CD4-positive, alpha-beta T cell treated with Interleukin-12 subunit alpha and Interleukin-12 subunit beta, for 1 hour (primary cell): Measurements from ENCODE around the gene ADAMTS15.

ENCODE experiments used
- DNase-seq: peaks from one replicate; pipeline ENCODE4 v3.0.0-alpha.2; 2020

ADAMTS15 gene

DNA sequence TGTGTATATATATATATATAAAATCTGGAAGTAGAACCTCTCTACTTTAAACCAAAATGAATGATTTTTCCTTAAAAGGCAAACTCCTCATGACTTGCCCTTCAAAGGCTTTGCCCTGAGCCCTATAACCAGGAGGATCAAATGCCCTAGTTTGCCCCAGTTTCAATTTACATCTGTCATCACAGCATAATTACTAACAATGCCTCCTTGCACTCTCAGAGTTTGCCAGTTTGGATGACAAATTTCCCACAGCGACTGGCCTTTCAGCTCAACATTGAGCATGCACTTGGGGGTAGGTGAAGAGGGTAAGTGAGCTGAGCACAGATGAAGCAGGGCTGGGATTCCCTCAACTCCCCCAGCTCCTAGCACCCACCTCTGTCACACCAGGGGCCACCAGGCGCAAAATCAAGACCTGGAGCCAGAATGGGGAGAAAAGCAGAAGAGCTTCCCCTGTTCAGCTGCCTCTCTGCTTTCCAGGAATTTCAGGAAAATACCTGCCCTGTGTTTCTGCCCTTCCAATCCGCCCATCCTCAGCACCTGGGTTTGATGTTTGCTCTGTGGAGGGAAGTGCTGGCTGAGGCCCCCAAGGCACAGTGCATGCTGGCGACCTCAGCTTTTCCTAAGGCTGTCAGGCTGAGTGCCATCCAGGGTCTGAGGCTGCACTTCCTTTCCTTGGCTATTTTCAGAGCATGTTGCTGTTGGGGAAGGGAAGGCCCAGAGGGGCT is 67.5 kb downstream of the ADAMTS15 start:
- no peak for DNase-seq

DNA sequence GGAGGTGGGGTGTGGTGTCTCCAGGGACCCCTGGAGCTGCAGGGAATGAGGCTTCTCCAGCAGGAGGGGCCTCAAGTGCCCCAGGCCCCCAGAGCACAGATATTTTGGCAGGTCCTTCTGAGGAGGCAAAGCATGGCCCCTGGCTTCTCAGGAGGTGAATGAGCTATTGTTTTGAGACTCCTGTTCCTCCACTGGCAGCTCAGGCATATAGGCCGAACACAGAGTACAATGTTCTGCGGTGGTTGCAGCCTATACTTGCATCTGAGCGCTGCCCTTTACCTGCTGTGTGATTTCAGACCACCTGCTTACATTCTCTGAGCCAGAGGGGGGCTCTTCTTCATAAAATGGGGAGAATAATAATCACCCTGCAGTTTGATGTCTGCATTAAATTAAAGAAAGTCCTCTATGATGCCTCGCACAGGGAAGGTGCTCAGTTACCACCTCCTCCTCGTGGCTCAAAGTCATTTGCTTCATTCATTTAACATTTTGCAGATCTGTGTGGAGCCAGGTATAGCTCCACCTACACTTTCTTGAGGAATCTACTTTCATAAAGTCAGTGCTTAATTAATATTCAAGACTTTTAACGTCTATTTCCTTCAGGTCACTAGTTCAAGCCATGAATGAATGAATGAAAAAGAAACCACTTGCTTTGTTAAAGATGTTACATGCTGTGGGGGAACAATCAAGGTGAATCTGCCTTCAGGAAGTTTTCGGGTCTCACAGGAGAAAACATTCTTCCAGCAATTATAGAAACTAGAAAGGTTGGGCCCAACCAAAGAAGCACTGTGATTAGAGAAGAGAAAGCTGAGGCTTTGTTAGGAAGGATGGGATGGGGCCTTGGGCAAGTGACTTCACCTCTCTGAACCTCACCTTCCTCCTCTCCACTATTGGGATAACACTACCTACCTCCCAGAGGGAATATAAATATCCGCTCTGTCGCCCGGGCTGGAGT is 68.4 kb downstream of the ADAMTS15 start:
- DNase-seq = no peak

DNA sequence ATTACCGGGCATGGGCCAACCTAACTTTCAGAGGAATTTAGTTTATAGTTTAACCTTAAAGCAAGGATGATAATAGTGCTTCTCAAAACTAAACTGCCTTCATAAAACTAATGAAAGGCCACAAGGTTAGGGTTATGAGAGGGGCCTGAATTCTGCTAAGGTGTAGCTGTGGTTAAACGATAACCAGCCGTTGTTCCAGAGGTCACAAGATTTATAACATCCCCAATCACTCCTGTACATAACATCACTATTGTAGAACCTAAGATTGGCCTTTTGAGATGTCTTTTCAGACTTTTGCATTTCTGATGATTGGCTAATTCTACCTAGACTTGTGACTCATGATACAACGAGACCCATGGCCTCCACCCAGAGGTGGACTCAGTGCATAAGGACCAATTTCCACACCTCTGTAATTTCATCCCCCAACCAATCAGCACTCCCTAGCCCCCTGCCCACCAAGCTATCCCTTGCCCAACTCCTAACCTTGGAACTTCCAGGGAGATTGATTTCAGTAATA is 69.8 kb downstream of the ADAMTS15 start:
- no peak for DNase-seq

DNA sequence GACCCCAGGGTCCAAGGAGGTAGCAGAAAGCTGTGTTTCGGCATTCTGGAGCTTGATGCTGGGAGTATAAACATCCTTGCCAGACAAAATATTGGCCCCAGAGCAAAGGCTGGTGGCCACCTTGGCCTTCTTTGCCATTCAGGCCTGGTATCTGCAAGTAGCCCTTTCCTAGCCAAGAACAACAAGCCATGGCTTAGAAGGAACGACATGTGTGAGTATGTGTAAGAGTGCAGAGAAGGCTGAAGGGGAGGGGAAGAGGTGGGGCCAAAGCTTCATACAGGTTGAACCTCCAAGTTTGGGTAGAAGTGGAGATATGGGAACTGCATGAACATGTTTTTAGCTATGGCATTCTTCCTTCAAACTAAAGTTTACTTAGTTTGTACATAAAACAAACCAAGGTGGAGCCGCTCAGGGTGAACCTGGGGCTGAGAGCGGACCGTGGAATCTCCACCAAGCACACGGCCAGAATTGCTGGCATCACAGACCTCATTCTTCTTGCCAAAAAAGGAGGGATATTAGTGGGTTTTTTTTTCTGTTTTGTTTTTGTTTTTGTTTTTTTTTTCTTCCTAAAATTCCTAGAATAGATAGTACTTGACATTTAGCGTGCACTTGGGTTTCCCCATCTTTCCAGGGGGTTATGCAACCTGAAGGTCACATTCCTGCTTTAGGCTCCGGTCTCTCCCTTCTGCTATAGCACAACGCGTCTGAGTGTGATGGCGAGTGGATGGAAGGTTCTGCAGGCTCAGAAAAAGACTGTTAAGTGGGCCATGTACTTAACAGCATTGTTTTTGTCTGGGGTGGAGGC is 70.9 kb downstream of the ADAMTS15 start:
- DNase-seq = no peak

DNA sequence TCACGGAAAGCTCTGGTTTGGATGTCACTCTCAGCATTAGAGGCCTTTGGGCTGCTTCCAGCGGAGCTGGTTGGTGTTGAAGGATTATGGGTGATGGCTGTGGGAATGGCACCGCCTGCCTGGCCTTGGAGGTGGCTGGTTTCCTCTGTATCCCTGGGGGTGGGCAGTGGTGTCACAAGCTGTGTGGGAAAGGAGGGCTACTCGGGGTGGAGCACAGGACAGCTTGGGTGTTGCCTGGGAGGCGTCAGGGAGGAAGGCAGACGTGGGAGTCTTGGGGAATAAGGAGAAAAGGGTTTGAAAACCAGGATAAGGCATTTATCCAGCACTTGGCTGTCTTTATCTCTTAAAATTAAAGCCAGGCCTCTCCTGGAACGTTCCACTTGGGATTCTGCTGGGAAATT is 71.8 kb downstream of the ADAMTS15 start:
- no peak for DNase-seq

DNA sequence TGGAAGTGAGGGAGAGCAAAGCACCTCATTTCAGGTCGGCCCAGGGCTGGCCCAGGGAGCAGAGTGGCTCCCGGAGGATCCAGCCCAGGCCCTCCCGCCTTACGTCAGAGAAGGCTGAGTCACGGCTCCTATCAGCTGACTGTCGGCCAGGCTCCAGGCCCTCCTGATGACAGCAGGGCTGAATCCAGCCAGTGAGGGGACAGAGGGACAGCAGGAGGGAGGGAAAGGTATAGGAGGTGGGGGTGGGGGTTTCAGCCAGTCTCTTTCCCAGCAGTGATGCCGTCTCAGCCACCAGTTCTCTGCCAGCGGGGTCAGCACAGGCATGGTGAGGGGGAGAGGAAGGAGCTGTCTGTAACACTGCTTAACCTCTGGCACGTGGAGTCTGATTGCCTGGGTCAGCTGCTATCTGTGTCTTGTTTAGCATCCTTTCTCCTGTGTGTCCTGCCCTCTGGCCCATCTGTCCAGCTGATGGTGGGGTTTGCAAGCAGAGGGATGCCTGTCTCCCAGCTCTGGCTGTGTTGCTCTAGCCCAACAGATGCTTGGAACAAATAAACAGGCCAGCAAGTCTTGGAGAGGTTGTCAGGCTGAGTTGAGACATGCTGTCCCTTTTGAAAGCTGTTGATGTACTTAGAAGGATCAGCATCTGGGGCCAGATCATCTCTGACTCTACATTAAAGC is 74.0 kb downstream of the ADAMTS15 start:
- DNase-seq = no peak

DNA sequence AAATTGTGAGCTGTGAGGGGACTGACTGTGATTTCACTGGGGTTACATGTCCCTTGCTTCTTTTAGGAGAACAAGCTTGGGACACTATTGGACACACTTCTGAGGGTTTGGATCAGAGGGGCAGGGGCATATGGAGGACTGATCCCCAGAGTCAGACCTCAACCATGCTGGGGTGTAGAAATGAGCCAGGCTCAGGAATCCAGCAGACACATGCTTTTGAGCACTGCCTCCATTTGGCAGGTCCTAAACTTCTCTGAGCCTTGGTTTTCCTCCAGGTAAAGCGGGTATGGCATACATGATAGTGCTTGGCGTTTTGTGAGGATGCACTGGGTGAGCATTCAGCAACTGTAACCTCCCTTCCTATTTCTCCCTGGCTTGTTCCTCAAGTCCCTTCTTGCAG is 74.7 kb downstream of the ADAMTS15 start:
- no peak for DNase-seq

DNA sequence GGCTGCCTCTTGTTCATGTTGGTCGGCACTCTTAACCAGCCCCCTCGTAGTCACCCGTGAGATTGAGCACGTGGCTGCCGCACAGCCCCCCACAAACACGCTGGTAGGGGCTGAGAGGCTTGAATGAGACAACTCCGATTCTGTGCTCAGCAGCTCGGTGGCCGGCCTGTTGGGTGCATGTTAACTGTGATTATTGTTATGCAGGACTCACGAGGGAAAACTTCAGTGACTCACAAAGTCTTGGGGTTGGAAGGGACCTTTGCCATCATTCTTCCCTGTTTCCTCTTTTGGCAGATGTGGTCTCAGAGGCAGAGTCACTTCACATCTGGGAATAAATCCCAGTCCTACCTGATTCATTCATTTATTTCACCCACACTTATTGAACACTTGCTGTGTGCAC is 75.2 kb downstream of the ADAMTS15 start:
- DNase-seq = no peak

DNA sequence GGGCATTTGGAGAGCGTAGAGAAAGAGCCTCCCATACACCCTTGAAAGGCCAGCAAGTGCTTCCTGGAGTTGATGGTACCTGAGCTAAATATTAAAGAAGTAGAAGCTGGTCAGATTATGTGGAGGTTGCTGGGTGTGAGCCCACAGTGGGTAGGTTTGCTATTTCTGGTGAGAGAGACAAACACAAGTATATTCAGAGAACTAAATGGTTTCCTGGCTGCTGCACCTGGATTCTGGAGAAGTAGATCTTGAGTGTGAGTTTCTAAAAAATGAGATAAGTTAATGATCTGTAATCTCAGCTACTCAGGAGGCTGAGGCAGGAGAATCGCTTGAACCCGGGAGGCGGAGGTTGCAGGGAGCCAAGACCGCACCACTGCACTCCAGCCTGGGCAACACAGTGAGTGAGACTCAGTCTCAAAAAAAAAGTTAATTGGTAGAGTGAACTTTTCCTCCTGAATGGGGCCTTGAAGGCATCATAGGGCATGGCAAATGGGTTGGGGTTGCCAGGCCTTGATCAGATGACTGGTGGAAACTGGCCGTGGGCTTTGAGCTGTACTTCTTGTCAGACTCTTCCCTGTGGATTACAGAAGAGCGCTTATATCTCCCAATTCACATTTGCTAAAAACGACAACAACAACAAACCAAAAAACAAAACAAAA is 75.8 kb downstream of the ADAMTS15 start:
- DNase-seq = no peak

DNA sequence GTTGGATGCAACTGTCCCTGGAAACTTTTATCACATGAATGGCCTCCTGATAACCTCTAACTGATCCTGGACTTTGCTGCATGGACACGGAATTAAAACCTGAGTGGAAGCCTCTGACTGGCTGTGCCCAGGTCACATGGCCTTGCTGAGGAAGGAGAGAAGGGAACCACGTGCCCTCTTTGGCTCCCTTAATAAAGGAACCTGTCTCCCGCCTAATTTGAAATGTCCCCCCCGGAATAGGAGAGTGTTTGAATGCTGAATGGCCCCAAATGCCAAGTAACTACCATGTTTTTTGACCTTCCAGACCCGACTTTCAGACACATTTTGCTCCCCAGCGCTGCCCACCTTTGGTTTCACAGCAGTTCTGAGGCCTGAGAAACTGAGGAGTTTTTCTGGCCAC is 76.9 kb downstream of the ADAMTS15 start:
- no peak for DNase-seq
